ENCODE measurements around the gene ORM1.

DNA sequence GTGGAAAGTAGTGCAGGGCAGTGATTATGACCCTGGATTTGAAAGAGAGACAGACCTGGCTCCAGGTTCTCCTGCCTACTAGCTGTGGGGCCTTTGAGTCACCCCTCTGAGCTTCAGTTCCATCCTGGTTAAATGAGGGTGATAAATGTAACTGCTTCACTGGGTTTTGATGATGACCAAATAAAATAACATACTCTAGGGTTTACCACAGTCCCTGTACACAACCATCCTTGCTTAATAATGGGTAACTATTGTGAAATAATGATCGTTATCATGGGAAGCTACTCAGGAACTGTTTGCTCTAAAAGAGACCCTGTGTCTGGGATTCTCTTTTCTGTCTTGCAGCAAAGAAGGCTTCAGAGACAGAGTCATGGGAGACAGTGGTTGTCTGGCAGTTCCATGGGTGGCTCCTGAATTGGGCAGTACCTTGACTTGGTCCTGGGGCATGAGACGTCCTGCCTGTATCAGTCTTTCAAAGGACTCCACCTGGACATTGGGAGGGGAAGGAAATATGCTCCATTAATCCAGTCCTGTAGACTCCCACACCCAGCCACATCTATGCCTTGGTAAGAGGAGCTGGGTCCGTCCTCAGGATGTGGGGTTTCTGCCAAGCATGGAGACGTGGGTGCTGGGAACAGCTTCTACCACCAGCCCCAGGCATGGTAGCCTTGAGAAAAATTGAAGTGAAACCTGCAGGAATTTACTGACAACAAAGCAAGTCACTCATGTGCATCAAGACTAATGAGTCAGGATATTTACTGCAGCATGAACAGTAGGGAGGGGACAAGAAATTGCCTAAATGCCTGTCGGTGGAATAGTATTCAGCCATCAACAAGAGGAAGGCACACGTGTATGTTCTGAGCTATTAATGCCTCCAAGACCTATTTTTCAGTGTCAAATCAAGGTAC lies 41.5 kb downstream of the ORM1 start:
- TF ChIP-seq, protein P1, sequence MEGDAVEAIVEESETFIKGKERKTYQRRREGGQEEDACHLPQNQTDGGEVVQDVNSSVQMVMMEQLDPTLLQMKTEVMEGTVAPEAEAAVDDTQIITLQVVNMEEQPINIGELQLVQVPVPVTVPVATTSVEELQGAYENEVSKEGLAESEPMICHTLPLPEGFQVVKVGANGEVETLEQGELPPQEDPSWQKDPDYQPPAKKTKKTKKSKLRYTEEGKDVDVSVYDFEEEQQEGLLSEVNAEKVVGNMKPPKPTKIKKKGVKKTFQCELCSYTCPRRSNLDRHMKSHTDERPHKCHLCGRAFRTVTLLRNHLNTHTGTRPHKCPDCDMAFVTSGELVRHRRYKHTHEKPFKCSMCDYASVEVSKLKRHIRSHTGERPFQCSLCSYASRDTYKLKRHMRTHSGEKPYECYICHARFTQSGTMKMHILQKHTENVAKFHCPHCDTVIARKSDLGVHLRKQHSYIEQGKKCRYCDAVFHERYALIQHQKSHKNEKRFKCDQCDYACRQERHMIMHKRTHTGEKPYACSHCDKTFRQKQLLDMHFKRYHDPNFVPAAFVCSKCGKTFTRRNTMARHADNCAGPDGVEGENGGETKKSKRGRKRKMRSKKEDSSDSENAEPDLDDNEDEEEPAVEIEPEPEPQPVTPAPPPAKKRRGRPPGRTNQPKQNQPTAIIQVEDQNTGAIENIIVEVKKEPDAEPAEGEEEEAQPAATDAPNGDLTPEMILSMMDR (IDR thresholded peaks at IDR 0.05) = no peak
- TF ChIP-seq POLR2A (IDR thresholded peaks at IDR 0.05) = no peak
- TF ChIP-seq EP300 (IDR thresholded peaks at IDR 0.05) = no peak
